ENCODE data around the gene GMPR. TPM values are rescaled to one million over a fixed set of nuclear protein-coding genes. Genes with fewer than 3 reads are reported as not detected.

Gene GMPR
- total and polyA plus RNA-seq, 7 donors = 2.8 to 26.5 (median 15.0) TPM

DNA sequence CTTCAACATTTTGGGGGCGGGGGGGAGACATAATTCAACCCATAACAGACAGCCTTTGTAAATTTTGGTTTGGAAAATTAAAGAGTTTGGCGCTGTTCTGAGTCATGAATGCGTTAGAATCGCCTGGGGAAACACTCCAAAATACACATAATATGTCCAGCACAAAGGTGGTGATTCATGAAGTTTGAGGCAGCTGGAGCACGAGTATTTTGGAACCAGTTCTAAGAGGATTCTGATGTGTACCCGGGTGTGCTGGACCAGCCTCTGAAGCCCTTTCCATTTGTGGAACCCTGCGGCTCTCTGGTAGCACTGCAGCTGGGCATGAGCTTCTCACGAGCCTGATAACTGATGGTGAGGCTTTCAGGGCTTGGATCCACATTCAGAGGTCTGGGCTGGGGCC is 4.7 kb downstream of the GMPR start:
- H3K9me3 ChIP-seq = no peaks in the 10 kb centered on the region
- intact Hi-C loops (cut with DNase I) = loop anchor here (10.0 kb wide), 1 partner anchor 72 kb away; no protein-coding TSS in a partner anchor
- no peak for DNase-seq
- TF ChIP-seq CTCF (IDR thresholded peaks at IDR 0.05) (no peak), POLR2A (IDR thresholded peaks at IDR 0.05) (no peak), POLR2AphosphoS5 (IDR thresholded peaks at IDR 0.05) (no peak), EP300 (IDR thresholded peaks at IDR 0.05) (no peak)
- WGBS, 2 donors = 34 to 73% methylated on average over 8 of the region's 8 CpGs
- H3K27ac ChIP-seq = peak overlapping the region; percentile 22 to 82 (median 70)
- H3K4me1 ChIP-seq = peaks cover 0 to 60% (median 42%) of the 10 kb centered on the region in 4 donors
- H3K36me3 ChIP-seq = peaks cover 0 to 15% (median 4%) of the 10 kb centered on the region in 4 donors
- no peaks in the 10 kb centered on the region for H3K27me3 ChIP-seq
- no peak overlapping the region for H3K4me3 ChIP-seq

DNA sequence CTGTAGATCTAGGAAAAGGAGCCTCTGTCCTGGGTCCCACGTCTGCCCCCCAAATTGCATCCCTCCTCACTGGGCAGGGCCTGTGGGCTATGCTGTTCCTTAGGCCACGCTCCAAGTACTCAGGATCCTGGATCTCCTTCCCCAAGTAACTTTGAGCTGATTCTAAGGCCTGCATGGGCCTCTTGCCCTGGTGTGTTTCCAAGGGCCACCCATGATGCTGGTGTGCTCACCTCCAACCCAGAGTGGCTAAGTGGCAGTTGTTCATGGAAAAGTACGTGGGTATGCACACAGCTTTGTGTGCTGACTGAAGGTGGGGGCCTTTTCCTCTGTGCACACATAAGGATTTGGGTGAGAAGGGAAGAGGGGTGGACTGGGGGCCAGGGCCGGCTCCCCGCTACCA is 5.3 kb downstream of the GMPR start:
- no peaks in the 10 kb centered on the region for H3K27me3 ChIP-seq
- H3K9me3 ChIP-seq = no peaks in the 10 kb centered on the region
- DNase-seq = no peak
- H3K27ac ChIP-seq = peak overlapping the region; percentile 22 to 82 (median 70)
- peaks cover 0 to 15% (median 4%) of the 10 kb centered on the region in 4 donors for H3K36me3 ChIP-seq
- H3K4me1 ChIP-seq = peaks cover 0 to 60% (median 41%) of the 10 kb centered on the region in 4 donors
- intact Hi-C loops (cut with DNase I) = loop anchor here (10.0 kb wide), 1 partner anchor 71 kb away; no protein-coding TSS in a partner anchor
- H3K4me3 ChIP-seq = no peak overlapping the region
- TF ChIP-seq EP300 (IDR thresholded peaks at IDR 0.05) (no peak), CTCF (IDR thresholded peaks at IDR 0.05) (no peak), POLR2AphosphoS5 (IDR thresholded peaks at IDR 0.05) (no peak), POLR2A (IDR thresholded peaks at IDR 0.05) (no peak)
- 81 to 90% methylated on average over 5 of the region's 5 CpGs for WGBS, 2 donors

GRCh38 chr6:16244446-16244845 is 6.1 kb downstream of the GMPR start:
- H3K27ac ChIP-seq = peak overlapping the region; percentile 49 to 82 (median 70)
- no peak for DNase-seq
- intact Hi-C loops (cut with DNase I) = loop anchor here (10.0 kb wide), 1 partner anchor 70 kb away; no protein-coding TSS in a partner anchor
- no peaks in the 10 kb centered on the region for H3K27me3 ChIP-seq
- peaks cover 0 to 57% (median 40%) of the 10 kb centered on the region in 4 donors for H3K4me1 ChIP-seq
- H3K9me3 ChIP-seq = no peaks in the 10 kb centered on the region
- WGBS, 2 donors = 89% methylated on average over 5 of the region's 5 CpGs
- TF ChIP-seq CTCF (IDR thresholded peaks at IDR 0.05) = no peak
- no peak for TF ChIP-seq EP300 (IDR thresholded peaks at IDR 0.05)
- TF ChIP-seq POLR2A (IDR thresholded peaks at IDR 0.05) = no peak
- no peak for TF ChIP-seq POLR2AphosphoS5 (IDR thresholded peaks at IDR 0.05)
- peaks cover 0 to 16% (median 4%) of the 10 kb centered on the region in 4 donors for H3K36me3 ChIP-seq
- H3K4me3 ChIP-seq = no peak overlapping the region

- Histone ChIP-seq H3K4me3 (no peak overlapping the region), H3K27ac (peak overlapping the region; percentile 49 to 82 (median 70)), H3K27me3 (no peaks in the 10 kb centered on the region), H3K36me3 (peaks cover 0 to 21% (median 5%) of the 10 kb centered on the region in 4 donors), H3K9me3 (no peaks in the 10 kb centered on the region), H3K4me1 (peaks cover 0 to 51% (median 36%) of the 10 kb centered on the region in 4 donors)
- intact Hi-C loops (cut with DNase I) = loop anchor here (10.0 kb wide), 1 partner anchor 70 kb away; no protein-coding TSS in a partner anchor
- TF ChIP-seq EP300 (IDR thresholded peaks at IDR 0.05) (no peak), POLR2AphosphoS5 (IDR thresholded peaks at IDR 0.05) (peak in 2 of 4 donors; percentile 19 to 25), CTCF (IDR thresholded peaks at IDR 0.05) (no peak), POLR2A (IDR thresholded peaks at IDR 0.05) (no peak)
- no peak for DNase-seq
- 83 to 85% methylated on average over 10 of the region's 10 CpGs for WGBS, 2 donors
These were observed 6.6 kb downstream of the GMPR start for GRCh38 chr6:16244869-16245451.
